ENCODE results near the gene FIZ1. TPM values are rescaled to one million over a fixed set of nuclear protein-coding genes. Genes with fewer than 3 reads are reported as not detected.

FIZ1 gene
- total RNA-seq, 4 donors from 2014 or later: 9.0 to 18.5 (median 14.0) TPM

DNA sequence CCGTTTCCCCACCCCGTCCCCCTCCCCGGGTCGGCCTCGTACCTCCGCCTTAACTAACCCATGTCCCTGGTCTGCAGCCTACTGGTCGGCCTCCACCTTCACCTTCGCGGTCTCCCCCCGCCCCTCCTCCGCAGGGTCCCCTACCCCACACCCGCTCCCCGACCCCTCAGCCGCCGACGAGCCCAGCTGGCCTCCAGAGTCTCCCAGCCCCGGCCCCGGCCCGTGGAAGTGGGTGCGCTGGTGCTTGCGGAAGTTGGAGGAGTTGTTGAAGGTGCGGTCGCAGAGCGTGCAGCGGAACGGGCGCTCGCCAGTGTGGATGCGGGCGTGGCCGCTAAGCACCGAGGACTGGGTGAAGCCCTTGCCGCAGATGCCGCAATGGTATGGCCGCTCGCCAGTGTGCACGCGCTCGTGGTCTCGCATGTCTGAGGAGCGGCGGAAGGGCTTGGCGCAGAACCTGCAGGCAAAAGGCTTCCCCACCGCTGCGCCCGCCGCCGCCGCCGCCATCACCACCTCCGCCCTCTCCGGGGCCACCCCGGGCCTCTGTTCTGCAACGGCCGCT lies 22.4 kb upstream of the FIZ1 start:
- DNase-seq: no peak
- Histone ChIP-seq H3K27me3 (no peaks in the 10 kb centered on the region), H3K4me1 (peaks cover 0 to 5% of the 10 kb centered on the region in 2 donors), H3K36me3 (peaks cover under 1 to 10% of the 10 kb centered on the region in 2 donors), H3K27ac (no peak overlapping the region), H3K4me3 (replicated peaks in 1 of 3) (no peak overlapping the region), H3K9me3 (no peaks in the 10 kb centered on the region)
- 94 to 97% methylated on average over 31 to 42 of the region's 55 CpGs for WGBS, 2 donors
- no peak for TF ChIP-seq POLR2A (IDR thresholded peaks at IDR 0.05)
- TF ChIP-seq, protein P1, sequence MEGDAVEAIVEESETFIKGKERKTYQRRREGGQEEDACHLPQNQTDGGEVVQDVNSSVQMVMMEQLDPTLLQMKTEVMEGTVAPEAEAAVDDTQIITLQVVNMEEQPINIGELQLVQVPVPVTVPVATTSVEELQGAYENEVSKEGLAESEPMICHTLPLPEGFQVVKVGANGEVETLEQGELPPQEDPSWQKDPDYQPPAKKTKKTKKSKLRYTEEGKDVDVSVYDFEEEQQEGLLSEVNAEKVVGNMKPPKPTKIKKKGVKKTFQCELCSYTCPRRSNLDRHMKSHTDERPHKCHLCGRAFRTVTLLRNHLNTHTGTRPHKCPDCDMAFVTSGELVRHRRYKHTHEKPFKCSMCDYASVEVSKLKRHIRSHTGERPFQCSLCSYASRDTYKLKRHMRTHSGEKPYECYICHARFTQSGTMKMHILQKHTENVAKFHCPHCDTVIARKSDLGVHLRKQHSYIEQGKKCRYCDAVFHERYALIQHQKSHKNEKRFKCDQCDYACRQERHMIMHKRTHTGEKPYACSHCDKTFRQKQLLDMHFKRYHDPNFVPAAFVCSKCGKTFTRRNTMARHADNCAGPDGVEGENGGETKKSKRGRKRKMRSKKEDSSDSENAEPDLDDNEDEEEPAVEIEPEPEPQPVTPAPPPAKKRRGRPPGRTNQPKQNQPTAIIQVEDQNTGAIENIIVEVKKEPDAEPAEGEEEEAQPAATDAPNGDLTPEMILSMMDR (IDR thresholded peaks at IDR 0.05): no peak
- intact Hi-C loops (cut with DNase I): loop anchor here (10.0 kb wide), 1 partner anchor 477 kb away; the partner anchor contains the start of gene TNNT1

DNA sequence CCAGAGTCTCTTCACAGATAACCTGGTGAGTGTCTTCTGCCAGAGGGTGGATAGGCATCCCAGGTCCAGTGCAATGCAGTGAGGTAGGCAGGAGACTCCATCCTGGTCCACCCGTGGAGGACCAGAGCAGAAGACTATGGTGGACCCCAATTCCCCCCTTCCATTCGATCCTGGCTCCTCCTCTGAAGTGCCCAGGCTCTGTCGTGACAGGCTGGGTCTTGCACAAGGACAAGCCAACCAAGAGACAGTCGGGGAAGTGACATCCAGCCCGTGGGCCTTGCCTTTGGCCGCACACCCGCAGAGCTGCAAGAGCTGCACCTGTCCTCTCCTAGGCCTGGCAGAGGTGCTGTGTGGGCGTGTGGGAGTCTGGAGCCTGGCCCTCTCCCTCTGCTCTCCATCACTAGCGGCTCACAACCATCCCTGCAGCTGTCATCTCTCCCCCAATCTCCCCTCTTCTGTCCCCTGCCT lies 21.9 kb upstream of the FIZ1 start:
- no peaks in the 10 kb centered on the region for H3K27me3 ChIP-seq
- H3K4me1 ChIP-seq: peaks cover 0 to 5% of the 10 kb centered on the region in 2 donors
- WGBS, 2 donors: 88 to 91% methylated on average over 9 of the region's 9 CpGs
- no peak overlapping the region for H3K4me3 ChIP-seq (replicated peaks in 1 of 3)
- H3K36me3 ChIP-seq: peaks cover 5 to 15% of the 10 kb centered on the region in 2 donors
- TF ChIP-seq, protein P1 (IDR thresholded peaks at IDR 0.05): no peak
- TF ChIP-seq POLR2A (IDR thresholded peaks at IDR 0.05): no peak
- intact Hi-C loops (cut with DNase I): loop anchor here (10.0 kb wide), 1 partner anchor 476 kb away; the partner anchor contains the start of gene TNNT1
- no peak overlapping the region for H3K27ac ChIP-seq
- DNase-seq: no peak
- H3K9me3 ChIP-seq: no peaks in the 10 kb centered on the region

DNA sequence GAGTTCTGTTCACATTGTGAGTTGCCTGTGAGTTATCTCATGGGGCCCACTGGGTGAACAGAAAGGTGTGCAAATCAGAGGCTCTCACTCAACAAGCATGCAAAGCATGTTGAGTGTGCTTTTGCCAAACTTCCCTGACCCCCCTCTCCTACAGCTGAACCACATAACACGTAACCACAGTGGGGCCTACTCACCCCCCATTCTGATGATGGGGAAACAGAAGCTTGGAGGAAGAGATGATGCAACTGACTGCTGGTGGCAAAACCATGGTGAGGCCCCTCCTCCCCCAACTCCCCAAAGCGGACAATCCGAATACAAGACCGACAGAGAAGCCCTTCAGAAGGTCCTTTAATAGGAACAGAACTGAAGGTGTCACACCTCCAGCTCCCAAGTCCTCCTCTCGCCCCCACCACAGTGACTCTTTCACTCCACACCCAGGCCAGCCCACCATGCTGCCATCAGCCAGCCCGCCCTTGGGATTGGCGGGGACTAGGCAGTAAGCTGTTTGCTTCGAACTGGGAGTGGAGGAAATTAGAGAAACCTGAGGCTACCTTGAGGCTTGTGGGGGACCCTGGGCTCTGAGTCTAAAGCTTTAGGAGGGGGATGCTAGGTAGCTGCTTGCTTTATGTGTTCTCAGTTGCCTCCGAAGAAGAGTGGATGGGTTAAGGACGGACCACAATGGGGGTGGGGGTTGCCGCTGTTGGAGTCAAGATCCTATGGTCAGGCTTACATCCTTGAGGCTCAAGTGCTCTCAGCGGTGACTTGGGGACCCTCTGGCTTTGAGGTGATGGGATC lies 21.3 kb upstream of the FIZ1 start:
- 94% methylated on average over 12 of the region's 12 CpGs for WGBS, 2 donors
- H3K4me3 ChIP-seq (replicated peaks in 1 of 3): no peak overlapping the region
- no peak overlapping the region for H3K27ac ChIP-seq
- DNase-seq: no peak
- no peak for TF ChIP-seq POLR2A (IDR thresholded peaks at IDR 0.05)
- TF ChIP-seq, protein P1 (IDR thresholded peaks at IDR 0.05): no peak
- H3K4me1 ChIP-seq: peaks cover 0 to 5% of the 10 kb centered on the region in 2 donors
- no peaks in the 10 kb centered on the region for H3K9me3 ChIP-seq
- H3K36me3 ChIP-seq: peaks cover 10 to 21% of the 10 kb centered on the region in 2 donors
- no peaks in the 10 kb centered on the region for H3K27me3 ChIP-seq
- intact Hi-C loops (cut with DNase I): loop anchor here (10.0 kb wide), 1 partner anchor 476 kb away; the partner anchor contains the start of gene TNNT1

DNA sequence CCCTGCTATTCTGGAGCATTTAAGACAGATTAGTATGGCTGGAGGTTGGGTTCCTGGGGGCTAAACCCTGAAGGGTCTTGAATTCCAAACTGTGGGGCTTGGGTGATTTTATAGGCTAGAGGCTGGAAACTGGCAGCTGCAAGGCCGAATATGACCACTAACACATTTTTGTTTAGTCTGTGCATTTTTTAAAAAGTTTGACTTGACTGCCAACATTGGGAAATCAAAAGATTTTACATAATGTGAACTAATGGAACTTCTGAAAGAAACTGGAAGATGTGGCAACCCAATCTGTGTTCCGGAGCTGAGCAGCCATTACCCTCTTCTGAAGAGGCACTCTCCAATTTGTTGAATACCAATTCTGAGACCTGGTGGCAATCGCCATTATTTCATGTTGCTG lies 20.0 kb upstream of the FIZ1 start:
- WGBS, 2 donors: 84 to 90% methylated on average over 3 of the region's 3 CpGs
- Histone ChIP-seq H3K27ac (no peak overlapping the region), H3K36me3 (peaks cover 15 to 26% of the 10 kb centered on the region in 2 donors), H3K27me3 (no peaks in the 10 kb centered on the region), H3K4me1 (no peaks in the 10 kb centered on the region), H3K9me3 (no peaks in the 10 kb centered on the region), H3K4me3 (replicated peaks in 1 of 3) (no peak overlapping the region)
- intact Hi-C loops (cut with DNase I): no loop called here
- DNase-seq: no peak
- TF ChIP-seq, protein P1 (IDR thresholded peaks at IDR 0.05): no peak
- no peak for TF ChIP-seq POLR2A (IDR thresholded peaks at IDR 0.05)

DNA sequence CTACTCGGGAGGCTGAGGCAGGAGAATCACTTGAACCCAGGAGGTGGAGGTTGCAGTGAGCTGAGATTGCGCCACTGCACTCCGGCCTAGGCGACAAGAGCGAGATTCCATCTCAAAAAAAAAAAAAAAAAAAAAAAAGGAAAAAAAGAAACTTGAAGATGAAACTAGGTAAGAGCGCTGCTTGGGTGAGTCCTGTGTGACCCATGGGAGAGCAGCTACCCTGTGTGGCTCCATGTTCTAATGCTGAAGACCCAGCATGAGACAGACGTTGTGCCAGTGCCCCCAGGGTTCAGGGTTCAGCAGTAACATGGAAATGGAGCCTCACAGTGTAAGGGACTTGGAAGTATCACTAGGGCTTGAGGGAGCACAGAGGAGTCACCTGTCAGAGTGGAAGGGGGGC lies 19.1 kb upstream of the FIZ1 start:
- no peaks in the 10 kb centered on the region for H3K9me3 ChIP-seq
- H3K36me3 ChIP-seq: peaks cover 15 to 28% of the 10 kb centered on the region in 2 donors
- H3K27ac ChIP-seq: no peak overlapping the region
- no peaks in the 10 kb centered on the region for H3K27me3 ChIP-seq
- WGBS, 2 donors: 92 to 94% methylated on average over 7 of the region's 7 CpGs
- intact Hi-C loops (cut with DNase I): no loop called here
- H3K4me3 ChIP-seq (replicated peaks in 1 of 3): no peak overlapping the region
- no peak for DNase-seq
- no peaks in the 10 kb centered on the region for H3K4me1 ChIP-seq
- TF ChIP-seq POLR2A (IDR thresholded peaks at IDR 0.05): no peak
- TF ChIP-seq, protein P1 (IDR thresholded peaks at IDR 0.05): no peak

Measured in thyroid gland (tissue), 4 donors.